NCI-H82 (cell line): ENCODE measurements around the gene TARBP2.
"Not testable (repeated sequence)": the region's sequence is repeated elsewhere in the genome, so short reads cannot be mapped to it uniquely, and the experiment has no call there.

Experiments used
- DNase-seq: peaks from one replicate; lab custom pipeline; 2025; lab: John Stamatoyannopoulos, UW

Gene TARBP2

DNA sequence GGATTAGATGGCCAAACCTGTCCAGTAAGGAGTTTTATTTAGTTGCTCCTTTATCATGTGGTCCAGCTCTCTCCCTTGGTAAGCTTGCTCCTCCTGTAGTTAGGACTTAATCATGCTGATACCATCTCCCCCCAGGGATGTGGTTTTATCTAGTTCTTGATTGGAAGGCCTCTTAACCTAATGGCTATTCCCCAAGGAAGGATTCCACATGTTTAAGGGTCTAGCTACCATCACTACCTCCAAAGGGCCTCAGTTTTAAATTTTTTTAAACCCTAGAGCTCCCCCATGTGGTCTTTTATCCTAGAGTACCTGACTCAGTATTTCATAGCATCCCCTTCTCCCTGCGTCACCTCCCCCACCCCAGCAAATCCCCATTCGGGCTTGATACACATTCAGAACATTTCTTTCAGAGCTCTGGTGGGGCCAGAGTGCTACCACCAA, 24.3 kb upstream of the TARBP2 start:
- DNase-seq = peak; percentile 80

DNA sequence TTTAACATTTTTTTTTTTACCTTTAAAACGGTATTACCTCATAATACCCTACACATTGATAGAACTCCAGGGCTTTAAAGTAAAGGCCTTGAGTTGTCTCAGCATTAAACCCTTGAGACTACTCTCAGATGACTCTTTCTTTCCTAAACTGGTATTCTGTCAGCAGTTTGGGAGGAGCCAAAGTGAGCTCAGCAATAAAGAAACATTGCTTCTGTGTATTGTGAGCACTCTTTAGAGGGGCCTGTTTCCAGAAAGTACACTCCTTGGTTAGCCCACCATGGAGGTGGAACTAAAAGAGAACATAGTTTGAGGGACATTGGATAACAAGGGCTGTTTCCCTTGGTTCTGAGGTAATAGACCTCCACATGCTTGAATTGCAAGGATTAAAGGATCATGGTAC, 22.2 kb upstream of the TARBP2 start:
- no peak for DNase-seq

- no peak for DNase-seq
Observed at GRCh38 chr12:53479331-53479730, 21.8 kb upstream of the TARBP2 start.

DNA sequence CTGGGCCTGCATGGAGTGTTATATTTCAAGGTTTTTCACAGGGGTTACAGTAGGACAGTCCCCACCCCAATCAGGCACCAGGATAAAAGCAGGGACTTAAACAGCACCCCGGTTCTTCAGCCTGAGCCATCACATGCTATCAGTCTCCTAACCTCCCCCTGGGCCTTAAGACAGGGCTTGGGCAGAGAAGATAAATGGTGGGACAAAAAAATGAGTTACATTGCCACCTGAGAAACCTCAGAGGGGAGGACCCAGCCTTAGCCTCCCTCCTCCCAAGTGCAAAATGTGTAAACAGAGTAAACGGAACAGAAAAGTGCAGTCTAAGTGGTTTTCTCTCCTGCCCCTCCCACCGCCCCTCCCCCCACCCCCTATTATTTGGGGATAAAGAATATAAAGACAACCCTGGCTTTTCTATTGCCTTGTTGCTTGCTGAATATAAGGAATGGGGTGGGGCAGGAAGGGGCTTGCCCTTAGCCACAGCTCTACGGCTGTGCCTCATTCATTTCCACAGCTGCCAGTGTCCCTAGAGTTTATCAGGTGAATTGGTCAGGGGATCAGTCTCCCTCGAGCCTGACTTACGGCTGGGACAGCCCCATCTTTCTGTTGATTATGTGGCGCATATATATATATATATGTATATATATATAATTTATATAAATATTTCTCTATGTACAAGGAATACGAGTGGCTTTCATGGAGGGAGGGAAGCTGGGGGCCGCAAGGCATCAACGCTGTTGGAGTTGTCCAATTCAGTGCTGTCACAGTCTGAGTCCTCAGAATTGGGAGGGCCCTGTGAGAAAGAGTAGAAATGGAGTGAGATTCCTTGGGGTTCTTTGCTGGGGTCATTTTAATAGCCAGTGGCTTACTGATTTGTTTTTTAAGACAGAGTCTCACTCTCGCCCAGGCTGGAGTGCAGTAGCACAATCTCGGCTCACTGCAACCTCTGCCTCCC, 20.3 kb upstream of the TARBP2 start:
- no peak for DNase-seq

GRCh38 chr12:53481458-53481857, 19.6 kb upstream of the TARBP2 start:
- not testable (repeated sequence) for DNase-seq

- DNase-seq = peak; percentile 46
Observed at GRCh38 chr12:53481939-53482586, 19.0 kb upstream of the TARBP2 start.

GRCh38 chr12:53482626-53483168, 18.4 kb upstream of the TARBP2 start:
- no peak for DNase-seq

DNA sequence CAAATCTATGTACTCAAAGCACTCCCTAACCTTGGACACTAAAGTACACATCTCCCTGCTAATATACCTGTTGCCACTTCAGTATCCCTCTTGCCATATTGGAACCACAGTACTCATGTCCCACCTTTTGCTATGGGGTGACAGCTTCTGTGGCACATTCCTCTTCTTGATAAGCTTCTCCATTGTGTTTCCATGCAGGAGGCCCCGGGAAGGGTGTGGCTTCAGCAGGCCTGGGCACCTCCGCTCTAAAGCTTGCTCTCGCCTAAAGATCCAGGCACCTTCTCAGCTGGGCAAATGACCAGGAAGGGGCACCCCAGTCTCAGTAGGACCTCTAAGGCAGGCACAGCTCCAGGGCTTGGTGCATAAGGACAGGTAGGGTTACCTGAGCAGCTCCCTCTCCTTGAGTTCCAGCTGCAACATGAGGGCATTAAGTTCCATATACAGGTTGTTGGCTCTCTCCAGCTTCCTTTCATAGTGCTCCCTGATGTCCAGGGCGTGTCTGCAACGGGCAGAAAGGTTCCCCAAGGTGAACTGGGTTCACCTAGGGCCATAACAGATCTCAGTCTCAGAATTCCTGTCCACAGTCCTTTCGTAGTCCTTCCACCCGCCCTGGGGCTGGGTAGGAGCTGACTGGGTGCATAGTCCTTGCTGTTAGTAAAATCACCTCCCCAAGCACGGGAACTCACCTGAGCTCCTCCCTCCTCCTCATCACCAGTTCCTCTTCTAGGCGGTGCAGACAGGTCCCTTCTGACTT, 17.7 kb upstream of the TARBP2 start:
- DNase-seq = peak; percentile 43

- no peak for DNase-seq
Observed at GRCh38 chr12:53483979-53484377, 17.1 kb upstream of the TARBP2 start.

DNA sequence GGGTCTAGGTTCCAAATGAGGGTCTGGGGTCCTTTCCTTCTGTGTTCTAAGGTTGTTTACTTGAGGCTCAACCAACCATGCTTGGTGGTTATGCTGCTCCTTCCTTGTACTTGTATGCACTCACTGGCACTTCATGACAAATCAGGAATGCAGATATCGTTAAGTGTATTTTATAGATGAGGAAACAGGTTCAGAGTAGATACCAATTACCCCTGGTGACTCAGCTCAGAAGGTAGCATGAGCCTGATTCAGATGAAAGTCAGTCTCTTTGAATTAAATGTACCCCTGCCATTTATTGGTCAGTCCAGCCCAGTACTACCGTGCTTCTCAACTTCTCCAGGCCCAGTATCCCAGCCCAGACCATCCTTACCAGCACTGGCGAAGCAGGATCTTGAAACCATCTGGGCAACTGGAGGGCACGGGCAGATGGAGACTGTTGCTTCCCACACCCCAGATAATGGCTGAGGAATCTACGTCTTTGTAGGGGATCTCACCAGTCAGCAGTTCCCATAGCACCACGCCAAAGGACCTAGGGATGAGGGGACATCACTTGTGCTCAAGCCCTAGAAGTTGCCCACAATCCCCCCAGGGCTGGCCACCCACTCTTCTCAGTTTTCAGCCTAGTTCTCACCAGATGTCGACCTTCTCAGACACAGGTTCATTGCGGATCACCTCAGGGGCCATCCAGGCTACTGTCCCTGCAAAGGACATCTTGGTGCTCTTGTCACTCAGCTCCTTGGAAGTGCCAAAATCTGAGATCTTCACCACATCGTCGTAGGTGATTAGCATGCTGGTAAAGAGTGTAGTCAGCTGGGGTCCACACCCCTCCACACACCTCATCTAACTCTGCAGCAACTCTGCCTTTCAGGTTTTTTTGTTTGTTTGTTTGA, 16.2 kb upstream of the TARBP2 start:
- DNase-seq = no peak

GRCh38 chr12:53485955-53486735, 14.9 kb upstream of the TARBP2 start:
- no peak for DNase-seq

GRCh38 chr12:53486736-53487487, 14.2 kb upstream of the TARBP2 start:
- no peak for DNase-seq

GRCh38 chr12:53489242-53489864, 11.7 kb upstream of the TARBP2 start:
- no peak for DNase-seq

DNA sequence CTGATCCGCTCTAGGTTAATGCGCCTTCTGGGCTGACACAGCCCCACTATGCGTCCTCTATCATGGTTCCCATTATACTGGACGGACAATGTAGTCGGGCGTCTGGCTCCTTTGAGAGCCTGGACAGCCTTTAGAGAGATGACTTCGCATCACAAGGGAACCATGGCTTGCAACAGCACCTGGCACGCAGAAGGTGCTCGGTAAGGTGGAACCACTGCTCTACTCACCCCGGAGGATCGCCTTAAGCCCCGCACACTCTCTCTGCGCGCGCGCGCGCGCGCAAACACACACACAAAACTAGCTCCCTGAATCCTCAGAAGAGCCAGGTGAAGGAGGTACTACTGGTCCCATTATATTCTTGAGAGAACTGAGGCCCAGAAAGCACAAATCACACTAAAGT, 8.9 kb upstream of the TARBP2 start:
- peak; percentile 79 for DNase-seq

DNA sequence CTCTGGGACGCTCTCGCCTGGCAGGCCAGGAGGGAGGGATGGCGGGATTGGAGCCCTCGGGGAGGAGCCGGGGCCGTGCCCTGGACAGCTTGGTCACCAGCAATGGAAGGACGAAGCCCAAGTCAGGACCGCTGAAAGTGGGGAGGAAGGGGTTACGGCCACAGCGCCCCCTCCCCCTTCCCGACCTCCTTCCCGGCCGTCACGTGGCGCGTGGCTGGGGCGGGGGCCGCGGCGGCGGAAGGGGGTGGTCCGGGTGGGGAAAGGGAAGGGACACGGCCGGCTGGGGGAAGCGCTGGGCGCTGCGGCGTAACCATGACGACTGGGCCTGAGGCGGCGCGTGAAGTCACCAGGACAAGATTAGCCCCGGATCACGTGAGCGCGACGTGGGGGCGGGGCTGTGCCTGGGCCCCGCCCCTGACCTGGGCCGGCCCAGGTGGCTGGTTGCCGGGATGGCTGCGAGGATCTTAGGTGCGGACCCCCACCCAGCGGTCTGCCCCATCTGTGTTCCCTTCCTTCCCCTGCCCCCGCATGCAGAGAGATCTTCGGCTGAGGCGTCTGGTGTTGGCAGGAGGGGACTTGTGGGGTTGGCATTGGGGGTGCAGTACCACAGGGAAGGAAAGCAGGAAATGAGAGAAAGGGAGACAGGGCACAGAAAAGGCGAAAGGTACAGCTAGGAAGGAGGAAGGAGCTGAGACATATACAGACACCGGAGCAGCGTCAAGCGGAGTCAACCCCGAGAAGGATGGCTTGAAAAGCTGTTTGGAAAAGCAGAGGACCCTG, 8.1 kb upstream of the TARBP2 start:
- DNase-seq = peak; percentile 96

DNA sequence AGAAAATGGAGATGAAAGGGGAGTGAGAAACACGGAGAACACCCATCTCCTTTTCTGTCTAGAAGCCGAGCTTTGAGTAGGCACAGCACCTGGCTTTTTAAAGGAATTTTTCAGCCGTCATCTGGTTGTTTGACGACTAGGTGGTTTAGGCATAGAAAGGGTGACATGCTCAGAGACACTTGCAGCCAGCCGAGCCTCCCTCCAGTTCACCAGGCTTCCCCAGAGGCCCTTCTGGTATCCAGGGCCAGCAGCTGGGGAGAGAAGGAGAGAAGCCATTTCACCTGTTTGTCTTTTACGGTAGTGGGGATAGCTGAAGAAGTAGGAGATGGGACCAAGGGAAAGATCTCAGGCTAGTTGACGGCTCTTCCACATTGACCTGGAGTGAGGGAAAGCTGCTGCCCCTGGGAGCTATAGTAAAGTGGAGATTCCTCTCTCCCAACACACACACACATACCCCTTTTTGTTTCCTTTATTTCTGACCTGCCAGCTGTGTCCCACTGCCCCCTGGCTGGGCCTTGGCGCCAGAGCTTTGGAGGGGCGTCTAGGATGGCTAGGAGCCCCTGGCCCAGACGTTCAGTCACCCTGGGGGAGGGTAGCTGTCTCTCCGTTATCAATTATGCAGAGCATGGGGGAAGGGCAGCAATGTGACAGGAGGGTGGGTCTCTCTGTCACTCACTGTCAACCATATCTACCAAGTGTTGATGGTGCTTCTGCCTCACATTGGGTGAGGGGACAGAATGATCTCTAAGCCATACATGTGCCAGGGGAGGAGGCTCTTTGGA, 7.3 kb upstream of the TARBP2 start:
- DNase-seq = peak; percentile 44

- peak; percentile 84 for DNase-seq
Observed at GRCh38 chr12:53495903-53496751, 5.0 kb upstream of the TARBP2 start.
